Embryonic facial prominence (tissue), 1 donor: ENCODE data around the gene SPAG8.
A peak's percentile ranks its signal among the peaks of the same experiment; 100 is the strongest.

ENCODE experiments used
- DNase-seq: peaks from one replicate; pipeline ENCODE4 v3.0.0-alpha.2; 2016; ENCODE audit errors: extremely low spot score

Gene SPAG8

GRCh38 chr9:35840881-35841644, 29.0 kb upstream of the SPAG8 start:
- DNase-seq: no peak

- DNase-seq: no peak
These were observed 27.9 kb upstream of the SPAG8 start for GRCh38 chr9:35839926-35840325.

- DNase-seq: no peak
These were observed 24.5 kb upstream of the SPAG8 start for GRCh38 chr9:35836595-35836994.

GRCh38 chr9:35835766-35836165, 23.7 kb upstream of the SPAG8 start:
- no peak for DNase-seq

GRCh38 chr9:35835216-35835632, 23.2 kb upstream of the SPAG8 start:
- no peak for DNase-seq

GRCh38 chr9:35834260-35835215, 22.5 kb upstream of the SPAG8 start:
- DNase-seq: no peak

- no peak for DNase-seq
These were observed 20.8 kb upstream of the SPAG8 start for GRCh38 chr9:35832814-35833213.

- no peak for DNase-seq
These were observed 19.0 kb upstream of the SPAG8 start for GRCh38 chr9:35831040-35831439.

- DNase-seq: no peak
These were observed 17.7 kb upstream of the SPAG8 start for GRCh38 chr9:35829764-35830096.

- DNase-seq: peak; percentile 88
These were observed 17.2 kb upstream of the SPAG8 start, which contains the start of gene TMEM8B for GRCh38 chr9:35829084-35829763. Gene TMEM8B (plus strand): TSS chr9:35829228. CDS start chr9:35829448, 220 bp downstream.

GRCh38 chr9:35828716-35829083, 16.6 kb upstream of the SPAG8 start, which contains the start of gene FAM221B:
Gene FAM221B (minus strand): TSS chr9:35828732. CDS start chr9:35826161, 2,571 bp downstream.
- DNase-seq: no peak

- DNase-seq: no peak
These were observed 15.4 kb upstream of the SPAG8 start for GRCh38 chr9:35827486-35827885.

- no peak for DNase-seq
These were observed 14.1 kb upstream of the SPAG8 start for GRCh38 chr9:35826071-35826701.

- DNase-seq: no peak
These were observed 10.9 kb upstream of the SPAG8 start for GRCh38 chr9:35822926-35823325.

GRCh38 chr9:35820076-35820475, 8.0 kb upstream of the SPAG8 start:
- DNase-seq: no peak

GRCh38 chr9:35818341-35818740, 6.3 kb upstream of the SPAG8 start:
- no peak for DNase-seq

GRCh38 chr9:35816708-35817107, 4.6 kb upstream of the SPAG8 start:
- no peak for DNase-seq

GRCh38 chr9:35814841-35815543, 2.9 kb upstream of the SPAG8 start, which contains the start of gene HINT2:
Gene HINT2 (minus strand): TSS chr9:35815042. CDS start chr9:35814979, 63 bp downstream.
- peak; percentile 95 for DNase-seq

- DNase-seq: no peak
These were observed 2.2 kb upstream of the SPAG8 start for GRCh38 chr9:35814106-35814840.

- no peak for DNase-seq
These were observed 1.5 kb upstream of the SPAG8 start for GRCh38 chr9:35813434-35814105.
